ENCODE results near the gene AICDA.

DNA sequence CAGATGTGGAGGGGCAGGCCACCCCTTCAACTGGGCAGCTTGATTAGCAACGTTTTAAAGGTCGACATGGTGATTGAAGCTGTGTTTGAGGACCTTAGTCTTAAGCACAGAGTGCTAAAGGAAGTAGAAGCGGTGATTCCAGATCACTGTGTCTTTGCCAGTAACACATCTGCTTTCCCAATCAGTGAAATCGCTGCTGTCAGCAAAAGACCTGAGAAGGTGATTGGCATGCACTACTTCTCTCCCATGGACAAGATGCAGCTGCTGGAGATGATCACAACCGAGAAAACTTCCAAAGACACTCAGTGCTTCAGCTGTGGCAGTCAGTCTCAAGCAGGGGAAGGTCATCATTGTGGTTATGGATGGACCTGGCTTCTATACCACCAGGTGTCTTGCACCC is 23.9 kb upstream of the AICDA start:
- TF ChIP-seq, protein P1, sequence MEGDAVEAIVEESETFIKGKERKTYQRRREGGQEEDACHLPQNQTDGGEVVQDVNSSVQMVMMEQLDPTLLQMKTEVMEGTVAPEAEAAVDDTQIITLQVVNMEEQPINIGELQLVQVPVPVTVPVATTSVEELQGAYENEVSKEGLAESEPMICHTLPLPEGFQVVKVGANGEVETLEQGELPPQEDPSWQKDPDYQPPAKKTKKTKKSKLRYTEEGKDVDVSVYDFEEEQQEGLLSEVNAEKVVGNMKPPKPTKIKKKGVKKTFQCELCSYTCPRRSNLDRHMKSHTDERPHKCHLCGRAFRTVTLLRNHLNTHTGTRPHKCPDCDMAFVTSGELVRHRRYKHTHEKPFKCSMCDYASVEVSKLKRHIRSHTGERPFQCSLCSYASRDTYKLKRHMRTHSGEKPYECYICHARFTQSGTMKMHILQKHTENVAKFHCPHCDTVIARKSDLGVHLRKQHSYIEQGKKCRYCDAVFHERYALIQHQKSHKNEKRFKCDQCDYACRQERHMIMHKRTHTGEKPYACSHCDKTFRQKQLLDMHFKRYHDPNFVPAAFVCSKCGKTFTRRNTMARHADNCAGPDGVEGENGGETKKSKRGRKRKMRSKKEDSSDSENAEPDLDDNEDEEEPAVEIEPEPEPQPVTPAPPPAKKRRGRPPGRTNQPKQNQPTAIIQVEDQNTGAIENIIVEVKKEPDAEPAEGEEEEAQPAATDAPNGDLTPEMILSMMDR (IDR thresholded peaks at IDR 0.05) = no peak
- no peak for TF ChIP-seq POLR2A (IDR thresholded peaks at IDR 0.05)
